H1 (cell line): ENCODE results near the gene PPARA. TPM values are rescaled to one million over a fixed set of nuclear protein-coding genes. Genes with fewer than 3 reads are reported as not detected.

Experiments
- CTCF ChIA-PET: fragments of 300-600 bp; sonication (Branson Sonifier 250); formaldehyde crosslinking; loops from one replicate; lab custom pipeline; 2021; ENCODE audit not compliant: partially characterized antibody; lab: Charles Lee
- POLR2A ChIA-PET: fragments of 300-600 bp; sonication (Branson Sonifier 250); formaldehyde crosslinking; loops from one replicate; lab custom pipeline; 2021; ENCODE audit warnings: inconsistent platforms; ENCODE audit not compliant: partially characterized antibody; lab: Charles Lee
- DNase-seq, 2 experiments: peaks; one replicate each; pipeline versions ENCODE4 v3.0.0 to v3.0.0-alpha.2; 2010 to 2022; ENCODE audit warnings: low spot score in 2 of 2, low read depth in 1 of 2, mixed read lengths in 1 of 2
- FAIRE-seq: peaks from 2 replicates; lab custom pipeline; 2011; peaks lifted over from hg19 to GRCh38; lab: Jason Lieb, UNC
- H2AFZ ChIP-seq: 2 replicates; pipeline ENCODE4 v1.8.1; 2012; ENCODE audit warnings: low read length, inconsistent platforms
- H2AK5ac ChIP-seq: 2 replicates; pipeline ENCODE4 v1.6.1; 2013; ENCODE audit warnings: low read depth, low read length
- H2BK120ac ChIP-seq: replicated peaks from 2 replicates; pipeline ENCODE3; 2013; ENCODE audit warnings: low read depth, low read length, inconsistent platforms
- H2BK12ac ChIP-seq: 2 replicates; pipeline ENCODE4 v1.6.1; 2013; ENCODE audit warnings: low read depth, low read length
- H2BK15ac ChIP-seq: 2 replicates; pipeline ENCODE4 v1.6.1; 2013; ENCODE audit warnings: low read length
- H2BK20ac ChIP-seq: 2 replicates; pipeline ENCODE4 v1.6.1; 2013; ENCODE audit warnings: low read length
- H2BK5ac ChIP-seq: 2 replicates; pipeline ENCODE4 v1.6.1; 2013; ENCODE audit warnings: low read depth, low read length
- H3K14ac ChIP-seq: 2 replicates; pipeline ENCODE4 v1.6.1; 2013; ENCODE audit warnings: inconsistent platforms; ENCODE audit not compliant: insufficient read length
- H3K18ac ChIP-seq: 2 replicates; pipeline ENCODE4 v1.6.1; 2013; ENCODE audit warnings: low read length; ENCODE audit errors: extremely low read depth
- H3K23ac ChIP-seq: 2 replicates; pipeline ENCODE4 v1.6.1; 2013; ENCODE audit warnings: inconsistent platforms; ENCODE audit not compliant: insufficient read length
- H3K23me2 ChIP-seq: 2 replicates; pipeline ENCODE4 v1.6.1; 2013; ENCODE audit warnings: low read depth, low read length
- H3K27ac ChIP-seq: 2 replicates; pipeline ENCODE4 v1.6.1; 2011; ENCODE audit warnings: low read depth, low read length, inconsistent platforms
- H3K27me3 ChIP-seq, 4 experiments: replicated peaks in 1 of 4; 1 replicate in 1 of 4; 2 replicates in 3 of 4; pipeline versions ENCODE4 v1.6.1 to v1.8.1; 2011 to 2013; ENCODE audit warnings: low read length in 3 of 4, mild to moderate bottlenecking in 3 of 4, inconsistent platforms in 2 of 4, mixed read lengths in 2 of 4, moderate library complexity in 1 of 4; ENCODE audit not compliant: control insufficient read depth in 3 of 4, insufficient read depth in 3 of 4; ENCODE audit errors: extremely low read depth in 1 of 4
- H3K36me3 ChIP-seq, 4 experiments: 2 replicates each; pipeline versions ENCODE4 v1.6.1 to v1.8.1; 2011 to 2013; ENCODE audit warnings: mild to moderate bottlenecking in 4 of 4, low read length in 3 of 4, moderate library complexity in 2 of 4, control low read depth in 1 of 4, inconsistent platforms in 1 of 4; ENCODE audit not compliant: insufficient read depth in 4 of 4, control insufficient read depth in 2 of 4
- H3K4ac ChIP-seq: replicated peaks from 2 replicates; pipeline ENCODE3; 2013; ENCODE audit warnings: low read length, low read depth, mixed read lengths, inconsistent platforms; ENCODE audit not compliant: insufficient read length
- H3K4me1 ChIP-seq, 4 experiments: replicated peaks in 1 of 4; 1 replicate in 1 of 4; 2 replicates in 3 of 4; pipeline versions ENCODE4 v1.6.1 to v1.8.1; 2011 to 2013; ENCODE audit warnings: low read length in 3 of 4, inconsistent platforms in 2 of 4, mixed read lengths in 1 of 4; ENCODE audit not compliant: insufficient read depth in 4 of 4, control insufficient read depth in 3 of 4
- H3K4me2 ChIP-seq, 2 experiments: 2 replicates each; pipeline versions ENCODE4 v1.6.1 to v1.8.1; 2011 to 2013; ENCODE audit warnings: low read depth in 2 of 2, low read length in 2 of 2, control low read depth in 1 of 2, inconsistent platforms in 1 of 2, mild to moderate bottlenecking in 1 of 2; ENCODE audit not compliant: insufficient read depth in 1 of 2
- H3K4me3 ChIP-seq, 4 experiments: fragments of 200-600, 300-600 bp in 1 of 4; sonication (generic), shearing (Covaris generic), sonication (Bioruptor Twin) in 1 of 4; 2 replicates each; pipeline versions ENCODE4 v1.5.1 to v1.8.1; 2011 to 2016; ENCODE audit warnings: low read length in 4 of 4, low read depth in 3 of 4, control low read depth in 2 of 4, inconsistent platforms in 2 of 4, mild to moderate bottlenecking in 2 of 4, mixed read lengths in 1 of 4, moderate library complexity in 1 of 4; ENCODE audit not compliant: insufficient read depth in 2 of 4; ENCODE audit errors: extremely low read depth in 1 of 4
- H3K56ac ChIP-seq: replicated peaks from 2 replicates; pipeline ENCODE3; 2013; ENCODE audit warnings: low read depth, mild to moderate bottlenecking, mixed read lengths, low read length, inconsistent platforms; ENCODE audit not compliant: insufficient read length
- H3K79me1 ChIP-seq: 2 replicates; pipeline ENCODE4 v1.6.1; 2013; ENCODE audit warnings: low read depth, low read length, control low read depth
- H3K79me2 ChIP-seq, 2 experiments: 2 replicates each; pipeline versions ENCODE4 v1.6.1 to v1.8.1; 2012 to 2013; ENCODE audit warnings: low read length in 2 of 2, mild to moderate bottlenecking in 2 of 2, inconsistent platforms in 1 of 2; ENCODE audit not compliant: insufficient read depth in 2 of 2, control insufficient read depth in 1 of 2
- H3K9ac ChIP-seq, 4 experiments: replicated peaks in 1 of 4; 1 replicate in 1 of 4; 2 replicates in 3 of 4; pipeline versions ENCODE4 v1.6.1 to v1.8.1; 2011 to 2013; ENCODE audit warnings: low read depth in 3 of 4, low read length in 3 of 4, control low read depth in 2 of 4, mild to moderate bottlenecking in 2 of 4, moderate library complexity in 2 of 4, inconsistent platforms in 1 of 4; ENCODE audit errors: extremely low read depth in 1 of 4
- H3K9me3 ChIP-seq, 2 experiments: 2 replicates each; pipeline versions ENCODE4 v1.6.1 to v1.8.1; 2012 to 2013; ENCODE audit warnings: mild to moderate bottlenecking in 2 of 2, moderate library complexity in 2 of 2, control low read depth in 1 of 2, inconsistent platforms in 1 of 2, low read depth in 1 of 2, low read length in 1 of 2, mixed read lengths in 1 of 2; ENCODE audit not compliant: insufficient read depth in 2 of 2
- H4K20me1 ChIP-seq, 2 experiments: replicated peaks in 1 of 2; 2 replicates each; pipeline versions ENCODE3 to v1.8.1; 2011 to 2013; ENCODE audit warnings: inconsistent platforms in 2 of 2, low read length in 2 of 2, mild to moderate bottlenecking in 1 of 2; ENCODE audit not compliant: insufficient read depth in 2 of 2, control insufficient read depth in 1 of 2
- H4K5ac ChIP-seq: 2 replicates; pipeline ENCODE4 v1.6.1; 2013; ENCODE audit warnings: low read length, low read depth, mixed read lengths, inconsistent platforms; ENCODE audit not compliant: insufficient read length
- H4K8ac ChIP-seq: 2 replicates; pipeline ENCODE4 v1.8.0; 2013; ENCODE audit warnings: mild to moderate bottlenecking, moderate library complexity, low read length, inconsistent platforms; ENCODE audit not compliant: insufficient read depth; ENCODE audit errors: extremely low read depth
- H4K91ac ChIP-seq: replicated peaks from 2 replicates; pipeline ENCODE3; 2013; ENCODE audit warnings: low read length, mixed read lengths, inconsistent platforms; ENCODE audit not compliant: insufficient read length
- FOSL1 ChIP-seq: IDR thresholded peaks from 2 replicates; pipeline ENCODE4 v1.6.1; 2011; ENCODE audit warnings: mild to moderate bottlenecking, low read depth, low read length, moderate library complexity; ENCODE audit not compliant: insufficient read depth
- SIN3A ChIP-seq, 2 experiments: IDR thresholded peaks in 1 of 2; conservative IDR thresholded peaks in 1 of 2; 2 replicates each; pipeline ENCODE4 v1.6.1; 2011 to 2012; ENCODE audit warnings: low read length in 2 of 2, improper control_type of control experiment in 1 of 2, low read depth in 1 of 2, mild to moderate bottlenecking in 1 of 2
- SUZ12 ChIP-seq: fragments of 200-600 bp; sonication (generic); IDR thresholded peaks from 2 replicates; pipeline ENCODE4 v1.6.1; 2012; ENCODE audit warnings: mild to moderate bottlenecking, inconsistent platforms, low read length, moderate library complexity, mixed read lengths
- WGBS, 2 experiments: shearing (Covaris generic) in 1 of 2; methylation state at CpG; one replicate each; pipeline versions ENCODE4 v1.1.6 to v1.1.7; 2013 to 2015; ENCODE audit warnings: low lambda C conversion rate in 2 of 2, mixed read lengths in 2 of 2, inconsistent platforms in 1 of 2, low coverage in 1 of 2, missing lambda C conversion rate in 1 of 2; ENCODE audit not compliant: insufficient replicate concordance in 2 of 2, insufficient coverage in 1 of 2, insufficient read length in 1 of 2; ENCODE audit errors: extremely low coverage in 1 of 2, missing lambda C conversion rate in 1 of 2; 5-methylcytosine and 5-hydroxymethylcytosine counted together
- polyA plus RNA-seq, 7 experiments: library from polyadenylated mRNA; depleted of rRNA in 3 of 7; stranded (reverse) in 5 of 7; unstranded in 2 of 7; fragments of >200 nt in 5 of 7; fragments of 200-250 nt in 2 of 7; gene quantifications; 1 replicate in 5 of 7; 2 replicates in 1 of 7; 4 replicates in 1 of 7; pipeline versions ENCODE4 v1.2.1 to v1.2.3, GENCODE V29; 2011 to 2013; ENCODE audit warnings: missing spikeins in 2 of 7, mixed read lengths in 2 of 7
- total RNA-seq: library from RNA; stranded (reverse); fragmentation: NEBNext Ultra II Directional; extraction: Animal tissue kit (Norgen Biotek cat#: 25700); gene quantifications from 2 replicates; pipeline ENCODE4 v1.2.1, GENCODE V29; 2021

PPARA gene
- total and polyA plus RNA-seq, 2 of the 8 experiments (the other 6 are each of a cell fraction or from before 2014, with no cell fraction given), result 3.1 to 8.2 TPM

DNA sequence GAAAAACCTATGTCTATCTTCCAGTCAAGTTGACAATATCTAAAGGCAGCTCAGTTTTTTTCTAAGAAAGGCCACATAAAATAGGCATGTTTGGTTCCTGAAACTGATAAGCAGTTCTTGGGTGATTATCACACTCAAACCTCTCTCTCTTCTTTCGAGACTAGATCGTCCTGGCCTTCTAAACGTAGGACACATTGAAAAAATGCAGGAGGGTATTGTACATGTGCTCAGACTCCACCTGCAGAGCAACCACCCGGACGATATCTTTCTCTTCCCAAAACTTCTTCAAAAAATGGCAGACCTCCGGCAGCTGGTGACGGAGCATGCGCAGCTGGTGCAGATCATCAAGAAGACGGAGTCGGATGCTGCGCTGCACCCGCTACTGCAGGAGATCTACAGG is 84.6 kb downstream of the PPARA start:
- no peak overlapping the region for H2BK5ac ChIP-seq
- H2AK5ac ChIP-seq, result no peak overlapping the region
- DNase-seq (no peak), FAIRE-seq (no peak)
- no peaks in the 10 kb centered on the region for H3K79me2 ChIP-seq
- H3K4me1 ChIP-seq, result no peaks in the 10 kb centered on the region
- no peak overlapping the region for H3K14ac ChIP-seq
- H4K91ac ChIP-seq, result no peak overlapping the region
- no peak overlapping the region for H3K4ac ChIP-seq
- no peak for TF ChIP-seq FOSL1
- TF ChIP-seq SIN3A (conservative IDR thresholded peaks at IDR 0.05 in 1 of 2, IDR thresholded peaks at IDR 0.05 in 1 of 2; ENCODE audit: low read depth in 1 of 2, low read length in 2 of 2), result no peak
- TF ChIP-seq SUZ12, result no peak
- H2AFZ ChIP-seq, result no peak overlapping the region
- no peak overlapping the region for H3K4me2 ChIP-seq
- H4K8ac ChIP-seq, result no peak overlapping the region; the same call in 1 of the 2 replicates
- no peak overlapping the region for H3K4me3 ChIP-seq
- ChIA-PET CTCF (interaction anchor here (1.0 to 2.3 kb wide), 2 partner anchors 9 to 240 kb away, joined by 3 to 5 read pairs; no protein-coding TSS in a partner anchor), POLR2A (interaction anchor here (1.3 kb wide), 1 partner anchor 13 kb away, joined by 4 read pairs; no protein-coding TSS in a partner anchor)
- H3K23ac ChIP-seq, result no peak overlapping the region
- no peaks in the 10 kb centered on the region for H3K23me2 ChIP-seq
- H3K9me3 ChIP-seq, result no peaks in the 10 kb centered on the region
- 88% methylated on average over 12 of the region's 12 CpGs; no CpG with 5 or more reads in 1 of the 2 experiments for WGBS, 2 experiments
- no peak overlapping the region for H3K56ac ChIP-seq
- H3K27me3 ChIP-seq, result no peaks in the 10 kb centered on the region
- H2BK20ac ChIP-seq, result no peak overlapping the region
- no peak overlapping the region for H4K5ac ChIP-seq
- no peak overlapping the region for H2BK12ac ChIP-seq
- H3K18ac ChIP-seq, result no peak overlapping the region
- H4K20me1 ChIP-seq, result peaks cover 0 to 2% of the 10 kb centered on the region in 2 experiments
- H3K27ac ChIP-seq, result no peak overlapping the region
- no peaks in the 10 kb centered on the region for H3K79me1 ChIP-seq
- no peak overlapping the region for H3K9ac ChIP-seq
- no peak overlapping the region for H2BK120ac ChIP-seq
- H3K36me3 ChIP-seq, result no peaks in the 10 kb centered on the region
- no peak overlapping the region for H2BK15ac ChIP-seq
